IMR-90 (cell line): Measurements from ENCODE around the gene MYT1.

Experiments
- CEBPB ChIP-seq: IDR thresholded peaks from 2 replicates; pipeline ENCODE4 v1.6.1; 2012; ENCODE audit warnings: low read depth, low read length, improper control_type of control experiment
- CTCF ChIP-seq: conservative IDR thresholded peaks from 2 replicates; pipeline ENCODE4 v1.5.1; 2012; ENCODE audit warnings: mild to moderate bottlenecking, low read depth, low read length, improper control_type of control experiment
- ELK1 ChIP-seq: fragments of 150-350 bp; IDR thresholded peaks from 2 replicates; pipeline ENCODE4 v1.6.1; 2016; ENCODE audit warnings: low read depth, mild to moderate bottlenecking, low read length, moderate library complexity, borderline replicate concordance
- FOS ChIP-seq: fragments of 150-350 bp; IDR thresholded peaks from 2 replicates; pipeline ENCODE4 v1.6.1; 2016; ENCODE audit warnings: low read depth, low read length
- MXI1 ChIP-seq: IDR thresholded peaks from 2 replicates; pipeline ENCODE4 v1.6.1; 2012; ENCODE audit warnings: low read depth, mild to moderate bottlenecking, low read length, moderate library complexity, borderline replicate concordance
- NFE2L2 ChIP-seq: fragments of 150-350 bp; IDR thresholded peaks from 2 replicates; pipeline ENCODE4 v1.6.1; 2016; ENCODE audit warnings: low read depth, mild to moderate bottlenecking, low read length
- POLR2A ChIP-seq: IDR thresholded peaks from 2 replicates; pipeline ENCODE4 v1.6.1; 2012; ENCODE audit warnings: mild to moderate bottlenecking, low read depth, low read length
- RAD21 ChIP-seq: IDR thresholded peaks from 2 replicates; pipeline ENCODE4 v1.6.1; 2012; ENCODE audit warnings: low read length, improper control_type of control experiment
- RFX5 ChIP-seq: IDR thresholded peaks from 2 replicates; pipeline ENCODE4 v1.8.0; 2012; ENCODE audit warnings: low read depth, mild to moderate bottlenecking, low read length, moderate library complexity
- SMC3 ChIP-seq: fragments of 150-350 bp; IDR thresholded peaks from 2 replicates; pipeline ENCODE4 v1.6.1; 2016; ENCODE audit warnings: low read depth, mild to moderate bottlenecking, antibody characterized with exemption, low read length, moderate library complexity
- USF2 ChIP-seq: fragments of 150-350 bp; IDR thresholded peaks from 2 replicates; pipeline ENCODE4 v1.6.1; 2017; ENCODE audit warnings: mild to moderate bottlenecking, antibody characterized with exemption, low read length, low read depth

DNA sequence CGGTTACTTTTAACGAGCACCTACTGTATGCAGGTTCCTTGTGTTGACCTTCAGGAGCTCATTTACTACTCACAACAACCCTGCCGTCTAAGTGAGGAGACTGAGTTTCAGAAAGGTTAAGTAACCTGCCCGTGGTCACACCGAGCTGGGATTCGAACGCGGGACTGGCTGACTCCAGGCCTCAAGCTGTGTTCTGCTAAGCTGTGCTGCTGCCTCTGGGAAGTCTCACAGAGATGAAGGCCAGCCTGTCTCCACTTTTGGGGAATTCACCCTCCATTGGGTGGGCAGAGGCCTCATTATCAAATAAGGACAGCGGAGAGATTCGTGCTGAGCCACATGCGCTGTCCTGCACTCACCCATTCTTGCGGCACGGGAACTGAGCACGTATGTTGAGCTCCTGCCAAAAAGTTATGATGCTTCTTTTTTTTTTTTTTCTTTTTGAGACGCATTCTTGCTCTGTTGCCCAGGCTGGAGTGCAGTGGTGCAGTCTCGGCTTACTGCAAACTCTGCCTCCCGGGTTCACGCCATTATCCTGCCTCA is 25.9 kb upstream of the MYT1 start:
- TF ChIP-seq CTCF = no peak
- TF ChIP-seq POLR2A = no peak
- no peak for TF ChIP-seq MXI1
- no peak for TF ChIP-seq ELK1
- TF ChIP-seq USF2 = no peak
- no peak for TF ChIP-seq NFE2L2
- no peak for TF ChIP-seq SMC3
- no peak for TF ChIP-seq CEBPB
- TF ChIP-seq RFX5 = no peak
- TF ChIP-seq RAD21 = no peak
- TF ChIP-seq FOS = no peak
